Caco-2 (cell line): ENCODE results near the gene SERPINB5. TPM values are rescaled to one million over a fixed set of nuclear protein-coding genes. Genes with fewer than 3 reads are reported as not detected.
A peak's percentile ranks its signal among the peaks of the same experiment; 100 is the strongest.

Experiments used
- Bru-seq: library from RNA; stranded (reverse); fragments of 400-500 nt; gene quantifications from one replicate; lab custom pipeline; 2021; lab: Mats Ljungman, UMichigan
- BruChase-seq, 2 experiments: library from RNA; stranded (reverse); fragments of 400-500 nt; gene quantifications; one replicate each; lab custom pipeline; 2021; lab: Mats Ljungman, UMichigan
- BruUV-seq: library from RNA; stranded (reverse); fragments of 400-500 nt; replicated peaks from 2 replicates; lab custom pipeline; 2021; lab: Mats Ljungman, UMichigan
- CTCF ChIA-PET: fragments of 300-600 bp; sonication (Branson Sonifier 250); formaldehyde crosslinking; loops from one replicate; lab custom pipeline; 2022; ENCODE audit warnings: antibody characterized with exemption; lab: Charles Lee
- POLR2A ChIA-PET: fragments of 300-600 bp; sonication (Branson Sonifier 250); formaldehyde crosslinking; loops from one replicate; lab custom pipeline; 2022; ENCODE audit warnings: antibody characterized with exemption; lab: Charles Lee
- DNase-seq, 2 experiments: peaks; one replicate each; pipeline versions ENCODE4 v3.0.0 to v3.0.0-alpha.2; 2020 to 2022
- H3K27me3 ChIP-seq: replicated peaks from 2 replicates; pipeline ENCODE4 v1.6.0; 2011; ENCODE audit warnings: low read length; ENCODE audit not compliant: control insufficient read depth, insufficient read depth
- H3K36me3 ChIP-seq: 2 replicates; pipeline ENCODE4 v1.5.1; 2011; ENCODE audit warnings: low read length; ENCODE audit not compliant: control insufficient read depth, insufficient read depth
- H3K4me1 ChIP-seq: fragments of 250-450 bp; sonication (Bioruptor Pico); 2 replicates; pipeline ENCODE4 v1.5.1; 2020; ENCODE audit warnings: mild to moderate bottlenecking
- H3K4me3 ChIP-seq: 2 replicates; pipeline ENCODE4 v1.5.1; 2011; ENCODE audit warnings: low read depth, mild to moderate bottlenecking, control low read depth, low read length
- H3K9me3 ChIP-seq: fragments of 250-450 bp; sonication (Bioruptor Pico); 2 replicates; pipeline ENCODE4 v1.5.1; 2020; ENCODE audit warnings: mild to moderate bottlenecking, moderate library complexity
- H3K27ac Mint-ChIP-seq: one replicate; pipeline ENCODE4 v1.8.0; 2022; ENCODE audit warnings: mixed read lengths; ENCODE audit not compliant: unreplicated experiment
- H3K27me3 Mint-ChIP-seq: one replicate; pipeline ENCODE4 v1.8.0; 2022; ENCODE audit warnings: mixed read lengths; ENCODE audit not compliant: insufficient read depth, unreplicated experiment
- H3K36me3 Mint-ChIP-seq: one replicate; pipeline ENCODE4 v1.8.0; 2022; ENCODE audit warnings: mild to moderate bottlenecking, mixed read lengths; ENCODE audit not compliant: insufficient read depth, unreplicated experiment
- H3K4me1 Mint-ChIP-seq: one replicate; pipeline ENCODE4 v1.8.0; 2022; ENCODE audit warnings: low read depth, mixed read lengths; ENCODE audit not compliant: unreplicated experiment
- H3K4me3 Mint-ChIP-seq: one replicate; pipeline ENCODE4 v1.8.0; 2022; ENCODE audit warnings: mild to moderate bottlenecking, moderate library complexity, mixed read lengths; ENCODE audit not compliant: unreplicated experiment
- H3K9me3 Mint-ChIP-seq: one replicate; pipeline ENCODE4 v1.8.0; 2022; ENCODE audit warnings: mixed read lengths; ENCODE audit not compliant: unreplicated experiment
- intact Hi-C: fragments of 100-400 bp; cut with micrococcal nuclease; formaldehyde crosslinking; loops from one replicate; pipeline ENCODE4 v1.10.0; 2022; ENCODE audit not compliant: unreplicated experiment
- long read RNA-seq: library from polyadenylated mRNA; stranded (forward); transcript quantifications from one replicate; pipeline ENCODE4 v2.0.0, GENCODE V29; 2022
- total RNA-seq: library from RNA; stranded (reverse); gene quantifications from 2 replicates; pipeline ENCODE4 v1.2.3, GENCODE V29; 2022
- TF ChIP-seq, protein P1 (sequence below), 2 experiments: fragments of 200-600 bp in 1 of 2; IDR thresholded peaks; 1 replicate in 1 of 2; 2 replicates in 1 of 2; pipeline versions ENCODE4 v1.5.1 to v1.8.0; 2011 to 2022; ENCODE audit warnings: antibody characterized with exemption in 1 of 2, control low read depth in 1 of 2, inconsistent platforms in 1 of 2, low read depth in 1 of 2, low read length in 1 of 2, mild to moderate bottlenecking in 1 of 2, moderate library complexity in 1 of 2; ENCODE audit not compliant: insufficient read depth in 1 of 2, severe bottlenecking in 1 of 2, unreplicated experiment in 1 of 2

Gene SERPINB5, protein sequence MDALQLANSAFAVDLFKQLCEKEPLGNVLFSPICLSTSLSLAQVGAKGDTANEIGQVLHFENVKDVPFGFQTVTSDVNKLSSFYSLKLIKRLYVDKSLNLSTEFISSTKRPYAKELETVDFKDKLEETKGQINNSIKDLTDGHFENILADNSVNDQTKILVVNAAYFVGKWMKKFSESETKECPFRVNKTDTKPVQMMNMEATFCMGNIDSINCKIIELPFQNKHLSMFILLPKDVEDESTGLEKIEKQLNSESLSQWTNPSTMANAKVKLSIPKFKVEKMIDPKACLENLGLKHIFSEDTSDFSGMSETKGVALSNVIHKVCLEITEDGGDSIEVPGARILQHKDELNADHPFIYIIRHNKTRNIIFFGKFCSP
- total RNA-seq (not detected in 2 replicates), Bru-seq, nascent RNA (percentile 8 among the genes with signal in this experiment), BruChase-seq, experiment 1, labeled RNA remaining after a 2-hour chase (not detected), BruChase-seq, experiment 2, labeled RNA remaining after a 6-hour chase (percentile 6 among the genes with signal in this experiment)
- long read RNA-seq: 0 reads

GRCh38 chr18:63476668-63477067 is at the start of gene SERPINB5:
Gene SERPINB5, plus strand, starts transcription at chr18:63476958. Its CDS starts 7,471 bp downstream, at chr18:63484429.
- Histone ChIP-seq H3K36me3 (no peaks in the 10 kb centered on the region), H3K9me3 (no peaks in the 10 kb centered on the region), H3K27me3 (no peaks in the 10 kb centered on the region), H3K4me3 (no peak within 1 kb of the TSS), H3K4me1 (no peaks in the 10 kb centered on the region)
- Mint-ChIP-seq H3K27ac (no peak within 1 kb of the TSS), H3K4me1 (peaks cover 6% of the 10 kb centered on the region), H3K27me3 (no peaks in the 10 kb centered on the region), H3K36me3 (no peaks in the 10 kb centered on the region), H3K4me3 (no peak within 1 kb of the TSS), H3K9me3 (no peaks in the 10 kb centered on the region)
- POLR2A ChIA-PET: no interaction called here
- intact Hi-C loops: no loop called here
- no TSS peak for BruUV-seq
- CTCF ChIA-PET: no interaction called here
- TF ChIP-seq, protein P1, sequence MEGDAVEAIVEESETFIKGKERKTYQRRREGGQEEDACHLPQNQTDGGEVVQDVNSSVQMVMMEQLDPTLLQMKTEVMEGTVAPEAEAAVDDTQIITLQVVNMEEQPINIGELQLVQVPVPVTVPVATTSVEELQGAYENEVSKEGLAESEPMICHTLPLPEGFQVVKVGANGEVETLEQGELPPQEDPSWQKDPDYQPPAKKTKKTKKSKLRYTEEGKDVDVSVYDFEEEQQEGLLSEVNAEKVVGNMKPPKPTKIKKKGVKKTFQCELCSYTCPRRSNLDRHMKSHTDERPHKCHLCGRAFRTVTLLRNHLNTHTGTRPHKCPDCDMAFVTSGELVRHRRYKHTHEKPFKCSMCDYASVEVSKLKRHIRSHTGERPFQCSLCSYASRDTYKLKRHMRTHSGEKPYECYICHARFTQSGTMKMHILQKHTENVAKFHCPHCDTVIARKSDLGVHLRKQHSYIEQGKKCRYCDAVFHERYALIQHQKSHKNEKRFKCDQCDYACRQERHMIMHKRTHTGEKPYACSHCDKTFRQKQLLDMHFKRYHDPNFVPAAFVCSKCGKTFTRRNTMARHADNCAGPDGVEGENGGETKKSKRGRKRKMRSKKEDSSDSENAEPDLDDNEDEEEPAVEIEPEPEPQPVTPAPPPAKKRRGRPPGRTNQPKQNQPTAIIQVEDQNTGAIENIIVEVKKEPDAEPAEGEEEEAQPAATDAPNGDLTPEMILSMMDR (IDR thresholded peaks at IDR 0.05; ENCODE audit: insufficient read depth in 1 of 2, low read depth in 1 of 2, low read length in 1 of 2, severe bottlenecking in 1 of 2, unreplicated experiment in 1 of 2): no peak
- peak in 1 of 2 experiments; percentile 2 for DNase-seq

GRCh38 chr18:63427558-63427957 is 49.2 kb upstream of the SERPINB5 start:
- no TSS peak for BruUV-seq
- Mint-ChIP-seq H3K4me3 (no peak overlapping the region), H3K27ac (no peak overlapping the region), H3K4me1 (peaks cover 9% of the 10 kb centered on the region), H3K9me3 (no peaks in the 10 kb centered on the region), H3K27me3 (no peaks in the 10 kb centered on the region), H3K36me3 (peaks cover 10% of the 10 kb centered on the region)
- H3K4me3 ChIP-seq: no peak overlapping the region
- no peaks in the 10 kb centered on the region for H3K27me3 ChIP-seq
- H3K36me3 ChIP-seq: no peaks in the 10 kb centered on the region
- no peaks in the 10 kb centered on the region for H3K9me3 ChIP-seq
- H3K4me1 ChIP-seq: no peaks in the 10 kb centered on the region
- intact Hi-C loops: no loop called here
- TF ChIP-seq, protein P1 (IDR thresholded peaks at IDR 0.05; ENCODE audit: insufficient read depth in 1 of 2, low read depth in 1 of 2, low read length in 1 of 2, severe bottlenecking in 1 of 2, unreplicated experiment in 1 of 2): no peak
- DNase-seq: peak in 1 of 2 experiments; percentile 2
- CTCF ChIA-PET: interaction anchor here (0.6 to 0.9 kb wide), 2 partner anchors 11 to 712 kb away, joined by 3 to 4 read pairs; partner anchors contain the start of gene PHLPP1
- POLR2A ChIA-PET: interaction anchor here (0.5 kb wide), 1 partner anchor 109 kb away, joined by 3 read pairs; no protein-coding TSS in a partner anchor

GRCh38 chr18:63430526-63430925 is 46.2 kb upstream of the SERPINB5 start:
- POLR2A ChIA-PET: interaction anchor here (0.6 kb wide), 1 partner anchor 93 kb away, joined by 3 read pairs; no protein-coding TSS in a partner anchor
- Mint-ChIP-seq H3K36me3 (no peaks in the 10 kb centered on the region), H3K9me3 (no peaks in the 10 kb centered on the region), H3K4me1 (no peaks in the 10 kb centered on the region), H3K4me3 (no peak overlapping the region), H3K27me3 (no peaks in the 10 kb centered on the region), H3K27ac (no peak overlapping the region)
- BruUV-seq: no TSS peak
- no peak for DNase-seq
- intact Hi-C loops: no loop called here
- Histone ChIP-seq H3K9me3 (no peaks in the 10 kb centered on the region), H3K4me1 (no peaks in the 10 kb centered on the region), H3K36me3 (no peaks in the 10 kb centered on the region), H3K4me3 (no peak overlapping the region), H3K27me3 (no peaks in the 10 kb centered on the region)
- CTCF ChIA-PET: no interaction called here
- TF ChIP-seq, protein P1 (IDR thresholded peaks at IDR 0.05; ENCODE audit: insufficient read depth in 1 of 2, low read depth in 1 of 2, low read length in 1 of 2, severe bottlenecking in 1 of 2, unreplicated experiment in 1 of 2): no peak
